Smooth muscle cell (in vitro differentiated cells): ENCODE data around the gene CDC25B. TPM values are rescaled to one million over a fixed set of nuclear protein-coding genes. Genes with fewer than 3 reads are reported as not detected.
A peak's percentile ranks its signal among the peaks of the same experiment; 100 is the strongest.

Source experiments
- DNase-seq: peaks from one replicate; lab custom pipeline; 2025; ENCODE audit not compliant: unreplicated experiment; lab: John Stamatoyannopoulos, UW
- H2AFZ ChIP-seq: fragments of 200-600 bp; sonication (generic); 2 replicates; pipeline ENCODE4 v1.6.0; 2016; ENCODE audit warnings: antibody characterized with exemption, low read depth, mild to moderate bottlenecking
- H3F3A ChIP-seq: fragments of 200-600 bp; sonication (generic); 2 replicates; pipeline ENCODE4 v1.6.0; 2017; ENCODE audit warnings: antibody characterized with exemption, low read depth
- H3K27ac ChIP-seq: fragments of 200-600 bp; sonication (generic); 2 replicates; pipeline ENCODE4 v1.5.1; 2016; ENCODE audit warnings: low read depth, mild to moderate bottlenecking
- H3K27me3 ChIP-seq: fragments of 200-600 bp; sonication (generic); 2 replicates; pipeline ENCODE4 v1.6.1; 2016; ENCODE audit warnings: low read depth, mild to moderate bottlenecking
- H3K36me3 ChIP-seq: fragments of 200-600 bp; sonication (generic); 2 replicates; pipeline ENCODE4 v1.5.1; 2016; ENCODE audit warnings: low read depth
- H3K4me1 ChIP-seq: fragments of 200-600 bp; sonication (generic); 2 replicates; pipeline ENCODE4 v1.5.1; 2016; ENCODE audit warnings: low read depth
- H3K4me2 ChIP-seq: fragments of 200-600 bp; sonication (generic); 2 replicates; pipeline ENCODE4 v1.6.0; 2016; ENCODE audit warnings: mild to moderate bottlenecking
- H3K4me3 ChIP-seq: fragments of 200-600 bp; sonication (generic); 2 replicates; pipeline ENCODE4 v1.5.1; 2016; ENCODE audit warnings: mild to moderate bottlenecking
- H3K79me2 ChIP-seq: fragments of 200-600 bp; sonication (generic); 2 replicates; pipeline ENCODE4 v1.6.0; 2016; ENCODE audit warnings: low read depth, mild to moderate bottlenecking
- H3K9ac ChIP-seq: fragments of 200-600 bp; sonication (generic); 2 replicates; pipeline ENCODE4 v1.6.0; 2016; ENCODE audit warnings: low read depth
- H3K9me3 ChIP-seq: fragments of 200-600 bp; sonication (generic); replicated peaks from 2 replicates; pipeline ENCODE4 v1.5.1; 2016; ENCODE audit warnings: low read depth
- H4K20me1 ChIP-seq: fragments of 200-600 bp; sonication (generic); 2 replicates; pipeline ENCODE4 v1.6.0; 2016; ENCODE audit warnings: low read depth
- CTCF ChIP-seq: fragments of 200-600 bp; sonication (generic); IDR thresholded peaks from 2 replicates; pipeline ENCODE4 v1.5.1; 2017; ENCODE audit warnings: borderline replicate concordance, mild to moderate bottlenecking, antibody characterized with exemption; ENCODE audit not compliant: insufficient read depth, poor library complexity, severe bottlenecking
- WGBS: methylation state at CpG from one replicate; pipeline ENCODE4 v1.1.7; 2016; ENCODE audit warnings: low lambda C conversion rate; 5-methylcytosine and 5-hydroxymethylcytosine counted together
- polyA plus RNA-seq: library from polyadenylated mRNA; unstranded; fragments of >200 nt; fragmentation: Nextera tagmentation; extraction: Ambion mirVana; gene quantifications from 2 replicates; pipeline ENCODE4 v1.2.1, GENCODE V29; 2016
- total RNA-seq: library from RNA; depleted of rRNA; stranded (reverse); fragments of >200 nt; gene quantifications from 2 replicates; pipeline ENCODE4 v1.2.3, GENCODE V29; 2014

The CDC25B gene
- total and polyA plus RNA-seq, 2 experiments from 2014 or later = 14.7 to 14.8 TPM

GRCh38 chr20:3803854-3804253 lies 7.7 kb downstream of the CDC25B start:
- peaks cover 19% of the 10 kb centered on the region for H3K4me1 ChIP-seq
- no peak overlapping the region for H3K4me3 ChIP-seq
- H3K9ac ChIP-seq = no peak overlapping the region
- H3K9me3 ChIP-seq = no peaks in the 10 kb centered on the region
- peaks cover 10% of the 10 kb centered on the region for H3F3A ChIP-seq
- no peak for DNase-seq
- WGBS = 96% methylated on average over 6 of the region's 6 CpGs
- H3K36me3 ChIP-seq = no peaks in the 10 kb centered on the region
- no peak overlapping the region for H3K27ac ChIP-seq
- H3K27me3 ChIP-seq = no peaks in the 10 kb centered on the region
- no peaks in the 10 kb centered on the region for H4K20me1 ChIP-seq
- no peak overlapping the region for H3K4me2 ChIP-seq
- no peaks in the 10 kb centered on the region for H3K79me2 ChIP-seq
- no peak overlapping the region for H2AFZ ChIP-seq
- TF ChIP-seq CTCF = no peak

DNA sequence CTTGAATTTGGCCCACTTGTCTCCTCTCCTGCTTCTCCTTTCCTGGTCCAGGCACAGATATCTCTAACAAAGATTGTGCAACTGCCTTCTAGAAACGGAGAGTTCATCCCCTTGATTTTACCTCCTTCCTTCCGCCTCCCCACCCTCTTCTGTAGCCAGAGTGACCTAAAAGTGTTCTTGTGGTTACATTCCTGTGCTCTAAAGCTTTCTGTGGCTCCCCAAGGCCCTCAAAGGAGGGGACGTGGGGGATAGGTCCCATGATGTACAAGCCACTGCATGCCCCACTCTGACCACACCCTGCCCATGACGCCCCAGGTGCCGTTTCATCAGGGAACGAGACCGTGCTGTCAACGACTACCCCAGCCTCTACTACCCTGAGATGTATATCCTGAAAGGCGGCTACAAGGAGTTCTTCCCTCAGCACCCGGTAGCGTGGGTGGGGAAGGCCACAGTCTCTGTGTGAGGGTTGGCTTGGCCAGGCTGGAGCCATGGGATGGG lies 8.2 kb downstream of the CDC25B start:
- WGBS = 96% methylated on average over 11 of the region's 11 CpGs
- peaks cover 15% of the 10 kb centered on the region for H3K4me1 ChIP-seq

DNA sequence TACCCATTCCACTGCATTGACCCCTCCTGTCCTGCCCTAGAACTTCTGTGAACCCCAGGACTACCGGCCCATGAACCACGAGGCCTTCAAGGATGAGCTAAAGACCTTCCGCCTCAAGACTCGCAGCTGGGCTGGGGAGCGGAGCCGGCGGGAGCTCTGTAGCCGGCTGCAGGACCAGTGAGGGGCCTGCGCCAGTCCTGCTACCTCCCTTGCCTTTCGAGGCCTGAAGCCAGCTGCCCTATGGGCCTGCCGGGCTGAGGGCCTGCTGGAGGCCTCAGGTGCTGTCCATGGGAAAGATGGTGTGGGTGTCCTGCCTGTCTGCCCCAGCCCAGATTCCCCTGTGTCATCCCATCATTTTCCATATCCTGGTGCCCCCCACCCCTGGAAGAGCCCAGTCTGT lies 8.7 kb downstream of the CDC25B start:
- DNase-seq = no peak
- no peak for TF ChIP-seq CTCF
- Histone ChIP-seq H3K9ac (no peak overlapping the region), H3K9me3 (no peaks in the 10 kb centered on the region), H3K4me2 (no peak overlapping the region), H2AFZ (no peak overlapping the region), H3K79me2 (no peaks in the 10 kb centered on the region), H3F3A (peaks cover 12% of the 10 kb centered on the region), H3K36me3 (no peaks in the 10 kb centered on the region), H3K4me3 (no peak overlapping the region), H3K4me1 (peaks cover 12% of the 10 kb centered on the region), H3K27ac (no peak overlapping the region), H4K20me1 (no peaks in the 10 kb centered on the region), H3K27me3 (no peaks in the 10 kb centered on the region)
- 95% methylated on average over 11 of the region's 11 CpGs for WGBS

More for the DNA sequence above, 8.2 kb downstream of the CDC25B start:
- H3K36me3 ChIP-seq = no peaks in the 10 kb centered on the region
- no peak for DNase-seq
- H3K9ac ChIP-seq = no peak overlapping the region
- H2AFZ ChIP-seq = no peak overlapping the region
- H3K79me2 ChIP-seq = no peaks in the 10 kb centered on the region
- H3K4me3 ChIP-seq = no peak overlapping the region
- no peaks in the 10 kb centered on the region for H3K27me3 ChIP-seq
- no peaks in the 10 kb centered on the region for H4K20me1 ChIP-seq
- no peak overlapping the region for H3K27ac ChIP-seq
- H3K4me2 ChIP-seq = no peak overlapping the region
- no peak for TF ChIP-seq CTCF
- H3K9me3 ChIP-seq = no peaks in the 10 kb centered on the region
- H3F3A ChIP-seq = peaks cover 10% of the 10 kb centered on the region

GRCh38 chr20:3808544-3808943 lies 12.4 kb downstream of the CDC25B start:
- no peaks in the 10 kb centered on the region for H3K36me3 ChIP-seq
- H3K27ac ChIP-seq = peak overlapping the region; percentile 60
- H3K27me3 ChIP-seq = no peaks in the 10 kb centered on the region
- 100% methylated on average over 3 of the region's 3 CpGs for WGBS
- H4K20me1 ChIP-seq = no peaks in the 10 kb centered on the region
- peak overlapping the region; percentile 31 for H3K4me2 ChIP-seq
- peaks cover 38% of the 10 kb centered on the region for H3F3A ChIP-seq
- H3K79me2 ChIP-seq = no peaks in the 10 kb centered on the region
- H2AFZ ChIP-seq = no peak overlapping the region
- no peaks in the 10 kb centered on the region for H3K9me3 ChIP-seq
- no peak for DNase-seq
- peaks cover 12% of the 10 kb centered on the region for H3K4me1 ChIP-seq
- no peak for TF ChIP-seq CTCF
- H3K9ac ChIP-seq = no peak overlapping the region
- no peak overlapping the region for H3K4me3 ChIP-seq
